Tibial nerve (tissue), 4 donors: ENCODE results near the gene TRAPPC2L.

Experiments used
- EP300 ChIP-seq, 2 donors: sonication (generic); formaldehyde crosslinking; IDR thresholded peaks; one replicate each; pipeline ENCODE4 v1.6.1; 2017; ENCODE audit warnings: antibody characterized with exemption in 2 of 2, mild to moderate bottlenecking in 1 of 2
- POLR2A ChIP-seq, 2 donors: fragments of 450-650 bp; IDR thresholded peaks; one replicate each; pipeline ENCODE4 v1.6.1; 2017; ENCODE audit warnings: antibody characterized with exemption in 2 of 2, mild to moderate bottlenecking in 2 of 2, moderate library complexity in 2 of 2
- TF ChIP-seq, protein P1 (sequence below), 5 experiments: fragments of 200-600 bp in 3 of 5; fragments of 450-650 bp in 2 of 5; sonication (generic) in 3 of 5; IDR thresholded peaks; one replicate each; pipeline ENCODE4 v1.5.1; 2016 to 2019; ENCODE audit warnings: antibody characterized with exemption in 5 of 5, mild to moderate bottlenecking in 3 of 5, moderate library complexity in 2 of 5

DNA sequence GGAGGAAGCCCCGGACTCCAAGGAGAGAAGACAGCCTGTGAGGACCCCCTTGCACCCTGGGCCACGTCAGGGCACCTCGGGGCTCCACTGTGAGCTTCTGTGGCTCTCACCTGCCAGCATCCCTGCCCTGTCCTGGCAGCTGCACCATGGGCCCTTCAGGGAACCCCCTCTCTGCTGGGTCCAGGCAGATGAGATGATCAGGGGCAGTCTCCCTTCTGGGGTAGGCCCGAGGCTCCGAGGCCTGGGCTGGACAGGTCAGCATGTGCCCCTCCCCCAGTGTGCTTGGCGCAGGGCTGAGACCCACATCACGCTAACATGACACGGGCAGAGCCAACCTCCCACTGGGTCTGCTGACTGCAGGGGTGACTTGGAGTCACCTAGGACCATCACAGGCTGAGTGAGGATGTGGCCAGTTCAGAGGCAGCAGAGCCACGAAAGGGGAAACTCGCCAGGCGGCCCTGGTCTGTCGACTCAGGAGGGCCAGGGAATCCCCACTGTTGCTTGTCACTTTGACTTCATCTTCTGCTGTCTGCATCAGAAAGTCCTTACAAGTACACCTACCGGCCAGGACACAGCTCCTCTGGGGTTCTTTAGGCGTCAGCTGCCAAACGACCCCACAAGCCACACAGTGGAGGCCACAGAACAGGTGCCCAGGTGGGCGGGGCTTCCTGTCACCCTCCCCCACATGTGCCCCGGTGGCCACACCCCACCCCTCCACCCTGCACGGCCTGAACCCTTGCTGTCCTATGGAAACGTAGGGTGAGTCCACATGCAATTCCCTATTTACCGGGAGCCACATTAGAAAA, 2.4 kb upstream of the TRAPPC2L start:
- TF ChIP-seq, protein P1, sequence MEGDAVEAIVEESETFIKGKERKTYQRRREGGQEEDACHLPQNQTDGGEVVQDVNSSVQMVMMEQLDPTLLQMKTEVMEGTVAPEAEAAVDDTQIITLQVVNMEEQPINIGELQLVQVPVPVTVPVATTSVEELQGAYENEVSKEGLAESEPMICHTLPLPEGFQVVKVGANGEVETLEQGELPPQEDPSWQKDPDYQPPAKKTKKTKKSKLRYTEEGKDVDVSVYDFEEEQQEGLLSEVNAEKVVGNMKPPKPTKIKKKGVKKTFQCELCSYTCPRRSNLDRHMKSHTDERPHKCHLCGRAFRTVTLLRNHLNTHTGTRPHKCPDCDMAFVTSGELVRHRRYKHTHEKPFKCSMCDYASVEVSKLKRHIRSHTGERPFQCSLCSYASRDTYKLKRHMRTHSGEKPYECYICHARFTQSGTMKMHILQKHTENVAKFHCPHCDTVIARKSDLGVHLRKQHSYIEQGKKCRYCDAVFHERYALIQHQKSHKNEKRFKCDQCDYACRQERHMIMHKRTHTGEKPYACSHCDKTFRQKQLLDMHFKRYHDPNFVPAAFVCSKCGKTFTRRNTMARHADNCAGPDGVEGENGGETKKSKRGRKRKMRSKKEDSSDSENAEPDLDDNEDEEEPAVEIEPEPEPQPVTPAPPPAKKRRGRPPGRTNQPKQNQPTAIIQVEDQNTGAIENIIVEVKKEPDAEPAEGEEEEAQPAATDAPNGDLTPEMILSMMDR (IDR thresholded peaks at IDR 0.05) = no peak
- TF ChIP-seq EP300 (IDR thresholded peaks at IDR 0.05) (no peak), POLR2A (IDR thresholded peaks at IDR 0.05) (no peak)
